EL (cell line): ENCODE results near the gene CCSER1.
"Not testable (repeated sequence)": the region's sequence is repeated elsewhere in the genome, so short reads cannot be mapped to it uniquely, and the experiment has no call there.

Source experiments
- DNase-seq: peaks from one replicate; pipeline ENCODE4 v3.0.0-alpha.2; 2016

CCSER1 gene

DNA sequence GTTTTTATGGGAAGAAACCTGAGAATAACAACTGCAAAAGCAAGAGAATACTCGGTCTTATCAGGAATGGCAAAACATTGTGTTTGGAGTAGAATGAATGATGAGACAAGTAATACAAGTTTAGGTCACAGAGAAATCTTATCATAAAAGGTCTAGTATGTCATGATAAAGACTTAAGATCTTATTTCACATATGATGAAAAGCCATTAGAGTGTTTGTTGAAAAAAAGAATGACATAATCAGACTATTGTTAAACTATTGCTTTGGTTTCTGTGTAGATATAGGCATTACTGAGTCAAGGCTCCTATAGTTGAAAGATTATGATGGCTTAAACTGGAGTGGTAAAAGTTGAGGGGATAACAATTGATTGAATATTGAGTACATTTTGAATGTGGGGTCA is 603.6 kb downstream of the CCSER1 start:
- no peak for DNase-seq

GRCh38 chr4:90733211-90733610 is 606.0 kb downstream of the CCSER1 start:
- DNase-seq, result no peak

DNA sequence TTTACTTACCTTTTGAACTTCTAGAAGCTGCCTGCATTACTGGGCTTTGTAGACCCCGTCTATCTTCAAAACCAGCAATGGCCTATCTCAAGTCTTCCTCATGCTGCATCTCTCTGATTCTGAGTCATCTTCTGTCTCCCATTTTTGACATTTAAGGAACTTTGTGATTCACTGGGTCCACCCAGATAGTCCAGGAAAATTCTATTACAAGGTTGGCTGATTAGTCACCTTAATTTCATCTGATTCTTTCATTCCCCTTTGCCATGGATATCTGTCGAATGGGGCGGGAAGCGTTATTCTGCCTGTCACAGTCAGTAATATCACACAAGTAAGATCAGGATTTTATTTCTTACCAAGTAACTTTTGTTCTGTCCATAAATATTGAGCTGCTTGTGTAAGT is 618.0 kb downstream of the CCSER1 start:
- no peak for DNase-seq

DNA sequence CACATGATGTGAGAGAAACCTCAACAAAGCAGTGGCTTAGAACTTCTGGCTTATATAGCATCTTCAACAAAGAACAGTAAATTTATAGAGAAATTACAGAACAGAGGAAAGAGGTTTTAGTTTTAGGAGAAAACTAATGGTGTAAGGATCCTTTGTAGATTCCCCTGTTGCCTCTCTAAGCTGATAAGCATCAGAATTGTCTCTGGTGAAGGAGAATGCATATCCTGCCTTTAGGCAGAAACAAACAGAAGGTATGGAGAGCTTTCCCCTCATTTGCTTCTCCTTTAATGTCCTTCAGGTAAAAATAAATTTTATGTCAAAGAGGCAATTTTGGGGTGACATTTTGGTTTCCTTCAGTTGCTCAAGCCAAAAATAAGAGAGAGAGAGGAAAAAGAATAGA is 625.9 kb downstream of the CCSER1 start:
- no peak for DNase-seq

DNA sequence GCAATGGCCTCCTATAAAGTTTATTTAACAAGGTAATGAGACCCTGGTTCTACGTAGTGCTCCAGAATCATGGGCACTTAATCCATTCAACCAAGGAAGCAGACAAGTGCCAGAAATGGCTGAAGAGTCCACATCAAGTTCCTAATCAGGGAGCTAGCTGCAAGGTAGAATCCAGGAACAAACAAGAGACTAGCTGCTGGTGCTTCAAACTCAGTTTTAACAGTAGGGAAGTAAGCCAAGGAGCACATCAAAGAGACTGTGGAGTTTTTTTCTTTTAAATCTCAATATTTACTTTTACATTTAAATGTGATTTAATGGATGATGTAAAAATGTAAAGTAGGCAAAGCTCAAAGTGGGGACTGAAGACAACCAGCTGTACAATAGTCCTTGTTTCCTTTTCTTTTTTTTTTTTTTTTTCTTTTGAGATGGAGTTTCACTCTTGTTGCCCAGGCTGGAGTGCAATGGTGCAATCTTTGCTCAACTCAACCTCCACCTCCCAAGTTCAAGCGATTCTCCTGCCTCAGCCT is 630.4 kb downstream of the CCSER1 start:
- DNase-seq, result no peak

GRCh38 chr4:90760059-90760458 is 632.9 kb downstream of the CCSER1 start:
- DNase-seq, result no peak

DNA sequence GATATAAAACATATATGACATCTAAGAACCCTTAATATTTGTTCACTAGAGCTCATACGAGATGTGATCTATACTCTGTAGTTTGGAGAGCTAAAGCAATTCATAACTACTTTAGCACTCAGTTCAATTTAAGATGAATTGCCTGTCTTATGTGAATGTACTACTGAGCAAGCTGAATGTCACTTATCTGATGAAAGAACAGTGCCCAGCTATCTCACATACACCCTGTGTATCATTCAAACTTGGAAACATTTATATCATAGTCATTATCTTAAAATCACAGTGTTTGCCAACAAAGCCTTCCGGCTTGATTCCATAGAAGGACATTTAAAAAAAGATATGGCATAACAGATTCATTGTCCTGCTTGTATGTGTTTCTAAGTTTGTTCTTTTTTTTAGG is 639.6 kb downstream of the CCSER1 start:
- DNase-seq, result no peak

- no peak for DNase-seq
These were observed 642.1 kb downstream of the CCSER1 start for GRCh38 chr4:90769251-90769650.

GRCh38 chr4:90780193-90780592 is 653.0 kb downstream of the CCSER1 start:
- DNase-seq, result no peak

DNA sequence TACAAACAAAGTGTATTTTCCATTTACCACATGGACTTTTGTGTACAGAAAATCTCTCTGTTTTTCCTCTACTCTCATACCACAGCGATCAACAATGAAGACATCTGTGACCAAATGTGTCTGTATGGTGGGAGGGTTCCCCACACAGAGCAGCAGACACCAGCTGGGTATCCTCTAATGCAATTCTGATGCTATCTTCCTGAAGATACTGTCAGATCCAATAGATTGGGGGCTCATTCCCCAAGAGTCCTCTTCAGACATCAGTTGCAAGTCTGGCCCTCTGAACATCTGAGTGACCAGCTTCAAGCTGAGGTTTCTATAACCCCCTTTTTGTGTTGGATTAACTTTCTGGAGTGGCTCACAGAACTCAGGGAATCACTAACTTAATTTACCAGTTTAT is 659.4 kb downstream of the CCSER1 start:
- no peak for DNase-seq

- DNase-seq, result no peak
These were observed 665.5 kb downstream of the CCSER1 start for GRCh38 chr4:90792696-90793095.

- DNase-seq, result no peak
These were observed 671.8 kb downstream of the CCSER1 start for GRCh38 chr4:90798948-90799347.

DNA sequence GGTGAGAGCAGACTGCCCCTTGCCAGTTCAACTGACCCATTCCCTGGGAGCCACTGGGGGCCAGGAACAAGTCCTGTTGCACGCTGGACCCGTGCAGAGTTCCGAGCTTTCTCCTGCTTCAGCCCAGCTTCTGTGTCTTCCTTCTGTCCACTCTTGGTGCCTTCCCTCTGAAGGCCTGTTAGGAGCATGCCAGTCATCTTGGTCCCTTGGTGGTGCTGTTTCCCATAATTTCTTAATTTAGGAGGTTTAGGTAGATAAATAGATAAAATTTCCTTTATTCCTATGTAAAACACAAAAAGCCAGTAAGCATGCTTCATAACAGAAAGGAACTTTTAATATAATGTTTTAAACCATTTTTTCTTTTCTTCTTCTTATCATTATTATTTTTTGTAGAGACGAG is 672.7 kb downstream of the CCSER1 start:
- DNase-seq, result no peak

GRCh38 chr4:90815569-90815968 is 688.4 kb downstream of the CCSER1 start:
- no peak for DNase-seq

DNA sequence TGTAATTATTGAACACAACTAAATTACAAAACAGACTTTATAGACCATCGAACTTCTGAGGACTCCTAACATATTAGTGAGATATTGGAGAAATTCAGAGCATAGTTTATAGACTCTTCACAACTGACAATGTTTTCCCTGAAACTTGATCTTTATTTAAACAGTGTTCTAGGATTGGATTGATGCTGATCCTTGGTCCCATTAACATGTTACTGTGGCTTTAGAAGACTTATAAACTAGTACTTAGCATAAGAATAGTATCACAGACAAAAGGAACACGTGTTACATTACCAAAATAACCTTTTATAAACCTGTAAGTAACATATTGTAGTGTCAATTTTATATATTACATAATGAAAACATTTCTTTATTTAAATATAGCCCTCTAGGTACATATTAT is 689.6 kb downstream of the CCSER1 start:
- DNase-seq, result no peak

DNA sequence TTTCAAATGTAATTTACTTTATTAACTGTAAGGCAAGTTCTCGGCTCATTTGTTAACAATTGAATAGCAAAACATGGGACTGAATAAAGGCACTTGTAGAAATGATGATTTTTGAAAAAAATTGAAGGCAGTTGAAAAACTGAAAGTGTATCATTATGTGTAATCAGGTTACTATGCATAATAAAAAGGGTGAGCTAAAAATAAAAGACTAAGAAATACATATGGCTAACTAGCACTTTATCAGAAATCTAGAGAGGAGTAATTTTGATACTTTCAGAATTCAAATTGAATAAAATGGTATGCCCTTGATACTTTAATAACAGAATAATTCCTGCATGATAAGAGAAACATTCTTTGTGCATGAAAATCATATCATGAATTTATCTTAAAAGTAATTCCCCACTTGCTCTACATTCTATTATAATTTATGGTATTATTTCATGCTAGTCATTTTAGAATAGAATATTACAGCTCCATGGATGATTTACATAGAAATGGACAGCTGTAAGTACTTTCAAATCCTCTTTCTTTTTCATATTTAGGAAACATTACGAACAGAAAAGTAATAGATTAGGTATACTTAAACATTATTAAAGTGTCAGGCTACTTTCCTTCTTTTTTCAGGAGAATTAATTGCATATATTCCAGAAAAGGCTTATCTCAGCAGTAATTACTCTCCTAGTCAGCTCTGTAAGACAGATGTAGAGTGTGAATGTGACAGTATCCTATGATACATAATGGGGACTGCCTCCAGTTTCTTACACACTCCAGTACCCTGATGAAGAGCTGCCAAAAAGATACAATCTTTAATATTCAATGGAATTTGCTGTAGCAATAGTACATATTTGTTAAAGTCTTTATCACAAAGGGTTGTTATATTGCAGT is 697.3 kb downstream of the CCSER1 start:
- no peak for DNase-seq

DNA sequence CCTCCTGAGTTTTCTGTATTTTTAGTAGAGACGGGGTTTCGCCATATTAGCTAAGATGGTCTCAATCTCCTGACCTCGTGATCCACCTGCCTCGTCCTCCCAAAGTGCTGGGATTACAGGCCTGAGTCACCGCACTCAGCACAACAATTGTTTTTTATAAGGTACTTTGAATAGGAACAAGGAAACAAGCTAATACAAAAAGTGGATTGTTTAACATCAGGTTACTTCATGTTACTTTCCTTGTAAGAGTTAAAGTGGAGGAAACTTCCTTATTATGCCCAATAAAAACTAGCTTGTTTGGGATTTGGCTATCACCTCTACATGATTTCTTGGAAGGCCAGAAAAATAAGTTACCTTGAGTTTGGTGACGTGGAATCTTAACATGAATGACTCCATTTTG is 698.7 kb downstream of the CCSER1 start:
- no peak for DNase-seq

- DNase-seq, result no peak
These were observed 706.5 kb downstream of the CCSER1 start for GRCh38 chr4:90833706-90834105.

- no peak for DNase-seq
These were observed 710.0 kb downstream of the CCSER1 start for GRCh38 chr4:90837241-90837640.

GRCh38 chr4:90838859-90839258 is 711.7 kb downstream of the CCSER1 start:
- not testable (repeated sequence) for DNase-seq

DNA sequence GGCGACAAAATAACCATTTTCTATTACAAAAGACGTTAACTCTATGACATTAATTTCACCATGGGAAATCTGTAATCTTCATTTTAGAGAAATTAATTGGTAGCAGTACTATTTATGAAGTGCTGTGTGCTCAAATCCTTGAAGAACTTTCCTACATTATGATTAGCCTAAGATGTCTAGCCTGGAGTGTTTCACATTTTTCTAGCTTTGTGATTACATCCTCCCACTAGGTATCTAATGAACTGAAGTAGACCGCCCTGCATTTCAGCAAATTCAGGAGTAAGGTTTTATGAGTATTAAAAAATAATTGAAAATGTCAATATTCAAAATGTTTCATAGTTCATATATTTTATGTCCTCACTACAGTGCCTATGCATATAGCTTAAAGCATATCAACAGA is 713.1 kb downstream of the CCSER1 start:
- no peak for DNase-seq

- DNase-seq, result no peak
These were observed 713.6 kb downstream of the CCSER1 start for GRCh38 chr4:90840828-90841227.

DNA sequence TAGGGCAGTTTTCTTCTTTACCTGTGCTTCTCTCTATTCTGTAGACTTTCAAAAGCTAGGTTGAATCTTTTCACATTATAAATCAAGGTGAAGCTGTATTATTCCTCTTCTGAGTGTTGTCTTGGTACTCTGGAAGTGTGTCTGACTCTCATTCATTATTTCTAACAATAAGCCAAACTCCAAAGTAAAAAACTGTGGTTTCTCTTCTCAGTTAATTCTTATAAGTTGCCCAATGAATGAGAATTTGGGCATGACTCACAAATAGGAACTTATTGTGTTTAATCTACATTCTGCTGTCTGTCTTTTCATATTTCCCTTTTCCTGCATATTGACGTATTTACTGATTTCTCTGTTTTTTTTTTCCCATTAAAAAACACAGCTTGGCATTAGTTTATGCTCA is 714.5 kb downstream of the CCSER1 start:
- no peak for DNase-seq

DNA sequence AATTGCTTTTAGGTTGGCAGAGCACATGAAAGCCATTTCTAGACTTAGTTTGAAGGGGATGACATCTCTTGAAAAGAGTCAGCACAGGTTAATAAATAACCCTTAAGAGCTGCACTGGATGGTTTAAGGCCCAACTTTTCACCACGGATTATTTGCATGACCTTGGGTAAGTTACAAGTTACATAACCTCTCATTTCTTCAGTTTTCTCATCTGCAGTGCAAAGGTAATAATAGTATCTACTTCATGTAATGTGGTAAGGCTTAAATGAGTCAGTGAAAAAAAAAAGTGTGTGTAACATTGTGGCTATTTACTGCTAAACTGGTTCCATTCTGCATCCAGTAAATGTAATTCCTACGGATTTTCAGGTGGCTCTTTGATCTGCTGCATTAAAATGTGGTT is 715.8 kb downstream of the CCSER1 start:
- no peak for DNase-seq

GRCh38 chr4:90844241-90844640 is 717.0 kb downstream of the CCSER1 start:
- DNase-seq, result no peak
